Neutrophil (primary cell): Measurements from ENCODE around the gene LHX2.

Source experiments
- H3K27ac ChIP-seq: fragments of 200-600 bp; sonication (generic); 2 replicates; pipeline ENCODE4 v1.5.1; 2016; ENCODE audit warnings: mild to moderate bottlenecking, moderate library complexity
- H3K27me3 ChIP-seq: fragments of 200-600 bp; sonication (generic); 2 replicates; pipeline ENCODE4 v1.6.0; 2016; ENCODE audit warnings: mild to moderate bottlenecking
- H3K36me3 ChIP-seq: fragments of 200-600 bp; sonication (generic); 2 replicates; pipeline ENCODE4 v1.5.1; 2017
- H3K4me1 ChIP-seq, 2 experiments: fragments of 200-600 bp in 1 of 2; sonication (generic) in 1 of 2; 1 replicate in 1 of 2; 2 replicates in 1 of 2; pipeline versions ENCODE4 v1.5.1 to v1.6.1; 2013 to 2016; ENCODE audit warnings: low read depth in 1 of 2, low read length in 1 of 2, mild to moderate bottlenecking in 1 of 2, moderate library complexity in 1 of 2; ENCODE audit not compliant: control insufficient read depth in 1 of 2, insufficient read depth in 1 of 2
- H3K4me3 ChIP-seq, 2 experiments: fragments of 200-600 bp in 1 of 2; sonication (generic) in 1 of 2; 1 replicate in 1 of 2; 2 replicates in 1 of 2; pipeline ENCODE4 v1.5.1; 2013 to 2016; ENCODE audit warnings: low read depth in 1 of 2, low read length in 1 of 2, mild to moderate bottlenecking in 1 of 2, moderate library complexity in 1 of 2
- H3K9me3 ChIP-seq: fragments of 200-600 bp; sonication (generic); 2 replicates; pipeline ENCODE4 v1.5.1; 2016
- CTCF ChIP-seq: fragments of 200-600 bp; sonication (generic); IDR thresholded peaks from 2 replicates; pipeline ENCODE4 v1.5.1; 2016; ENCODE audit warnings: antibody characterized with exemption

LHX2 gene

DNA sequence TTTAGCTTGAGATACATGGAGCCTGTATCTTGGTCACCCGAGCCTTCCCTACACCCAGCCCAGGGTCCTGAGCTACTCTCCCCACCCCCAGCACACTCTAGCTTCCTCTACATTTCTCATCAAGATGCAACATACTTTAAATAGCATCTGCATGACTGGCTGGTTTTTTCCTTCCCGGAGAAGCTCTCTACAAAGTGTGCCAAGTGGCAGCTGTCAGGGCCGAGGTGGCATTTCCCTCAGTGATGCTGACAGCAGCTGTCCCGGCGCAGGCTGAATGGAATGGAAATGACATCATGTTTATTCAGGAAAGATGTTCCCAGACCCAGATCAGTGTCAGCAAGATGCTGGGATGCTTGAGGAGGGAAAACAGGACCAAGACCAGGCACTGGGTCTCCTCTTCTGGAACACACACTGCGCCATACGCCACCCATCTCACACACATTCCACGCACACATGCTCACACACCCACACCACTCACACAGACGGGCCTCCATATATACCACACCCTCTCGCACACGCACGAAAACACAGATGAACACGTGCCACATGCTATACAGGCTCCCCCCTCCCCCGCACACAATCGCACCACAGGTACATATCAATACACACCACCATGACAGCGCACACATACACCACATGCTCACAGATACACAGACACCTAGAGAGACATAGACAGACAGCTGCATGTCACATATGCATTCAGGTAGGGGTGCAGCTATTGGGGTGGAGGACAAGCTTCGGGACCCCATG, 67.8 kb downstream of the LHX2 start:
- H3K4me1 ChIP-seq, result peaks cover 0 to 3% of the 10 kb centered on the region in 2 experiments
- H3K27ac ChIP-seq, result no peak overlapping the region
- H3K36me3 ChIP-seq, result no peaks in the 10 kb centered on the region
- no peak for TF ChIP-seq CTCF
- peaks cover 57% of the 10 kb centered on the region for H3K27me3 ChIP-seq
- H3K4me3 ChIP-seq, result no peak overlapping the region
- no peaks in the 10 kb centered on the region for H3K9me3 ChIP-seq

DNA sequence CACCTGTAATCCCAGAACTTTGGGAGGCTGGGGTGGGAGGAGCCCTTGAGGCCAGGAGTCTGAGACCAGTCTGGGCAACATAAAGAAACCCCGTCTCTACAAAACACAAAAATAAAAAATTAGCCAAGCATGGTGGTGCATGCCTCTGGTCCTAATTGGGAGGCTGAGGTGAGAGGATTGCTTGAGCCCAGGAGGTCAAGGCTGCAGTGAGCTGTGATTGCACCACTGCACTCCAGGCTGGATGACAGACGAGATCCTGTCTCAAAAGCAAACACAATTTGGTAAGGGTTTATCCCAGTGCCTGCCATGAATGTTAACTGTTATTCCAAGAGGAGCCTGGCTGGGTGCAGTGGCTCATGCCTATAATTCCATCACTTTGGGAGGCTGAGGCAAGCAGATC, 71.1 kb downstream of the LHX2 start:
- TF ChIP-seq CTCF, result no peak

More for the DNA sequence above, 71.1 kb downstream of the LHX2 start:
- Histone ChIP-seq H3K27ac (no peak overlapping the region), H3K9me3 (no peaks in the 10 kb centered on the region), H3K4me3 (no peak overlapping the region), H3K4me1 (no peaks in the 10 kb centered on the region), H3K27me3 (peaks cover 59% of the 10 kb centered on the region), H3K36me3 (no peaks in the 10 kb centered on the region)
